DOHH2 (cell line): ENCODE results near the gene PDLIM1.

ENCODE experiments used
- EZH2phosphoT487 ChIP-seq: fragments of 200-600 bp; sonication (generic); IDR thresholded peaks from 2 replicates; pipeline ENCODE4 v1.6.1; 2017; ENCODE audit warnings: borderline replicate concordance, mild to moderate bottlenecking, antibody characterized with exemption, low read length, moderate library complexity, mixed read lengths
- TF ChIP-seq, protein P1 (sequence below): fragments of 200-600 bp; sonication (generic); IDR thresholded peaks from one replicate; pipeline ENCODE4 v1.5.1; 2014; ENCODE audit warnings: antibody characterized with exemption, mild to moderate bottlenecking, low read depth, low read length; ENCODE audit not compliant: poor library complexity, severe bottlenecking

- TF ChIP-seq, protein P1, sequence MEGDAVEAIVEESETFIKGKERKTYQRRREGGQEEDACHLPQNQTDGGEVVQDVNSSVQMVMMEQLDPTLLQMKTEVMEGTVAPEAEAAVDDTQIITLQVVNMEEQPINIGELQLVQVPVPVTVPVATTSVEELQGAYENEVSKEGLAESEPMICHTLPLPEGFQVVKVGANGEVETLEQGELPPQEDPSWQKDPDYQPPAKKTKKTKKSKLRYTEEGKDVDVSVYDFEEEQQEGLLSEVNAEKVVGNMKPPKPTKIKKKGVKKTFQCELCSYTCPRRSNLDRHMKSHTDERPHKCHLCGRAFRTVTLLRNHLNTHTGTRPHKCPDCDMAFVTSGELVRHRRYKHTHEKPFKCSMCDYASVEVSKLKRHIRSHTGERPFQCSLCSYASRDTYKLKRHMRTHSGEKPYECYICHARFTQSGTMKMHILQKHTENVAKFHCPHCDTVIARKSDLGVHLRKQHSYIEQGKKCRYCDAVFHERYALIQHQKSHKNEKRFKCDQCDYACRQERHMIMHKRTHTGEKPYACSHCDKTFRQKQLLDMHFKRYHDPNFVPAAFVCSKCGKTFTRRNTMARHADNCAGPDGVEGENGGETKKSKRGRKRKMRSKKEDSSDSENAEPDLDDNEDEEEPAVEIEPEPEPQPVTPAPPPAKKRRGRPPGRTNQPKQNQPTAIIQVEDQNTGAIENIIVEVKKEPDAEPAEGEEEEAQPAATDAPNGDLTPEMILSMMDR = no peak
- no peak for TF ChIP-seq EZH2phosphoT487
These were observed 102.2 kb downstream of the PDLIM1 start for GRCh38 chr10:95188593-95188992.
